ENCODE data around the gene LIPC. TPM values are rescaled to one million over a fixed set of nuclear protein-coding genes. Genes with fewer than 3 reads are reported as not detected.

The LIPC gene
- total and polyA plus RNA-seq, 9 of the 15 experiments (the other 6 are each of a cell fraction or from before 2014, with no cell fraction given): 0.07 to 0.41 (median 0.11) TPM; not detected in 2

DNA sequence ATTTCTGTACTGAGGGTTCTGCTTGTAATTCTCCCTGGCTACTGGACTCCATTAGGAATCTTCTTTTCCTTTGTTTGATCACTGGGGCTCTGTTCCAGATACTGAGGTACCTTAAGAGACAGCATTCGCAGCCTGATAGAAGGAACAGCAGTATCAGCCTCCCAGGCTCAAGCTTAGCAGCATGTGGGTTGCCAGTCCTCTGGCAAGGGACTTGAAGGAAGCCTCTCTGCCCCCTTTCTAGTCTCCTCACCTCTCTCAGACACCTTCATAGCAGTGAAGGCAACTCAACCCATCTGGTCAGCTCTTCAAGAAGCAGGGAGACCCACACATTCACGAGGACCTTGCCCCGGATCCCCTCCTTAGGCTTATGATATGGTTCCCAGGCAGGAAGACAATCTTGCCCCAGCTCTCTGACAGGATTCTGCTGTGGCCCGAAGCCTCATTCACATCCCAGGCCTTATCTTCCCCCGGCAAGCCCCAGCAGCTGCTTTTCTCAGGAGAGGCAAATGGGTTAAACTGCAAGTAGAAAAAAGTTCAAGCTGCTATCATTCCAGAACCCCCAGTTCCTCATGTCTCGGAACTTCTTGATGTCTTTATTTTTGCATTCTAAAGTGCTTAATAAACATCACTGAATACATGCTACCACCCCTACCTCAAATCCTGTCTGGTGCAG, 153.1 kb downstream of the LIPC start (continued):
- TF ChIP-seq, protein P1, sequence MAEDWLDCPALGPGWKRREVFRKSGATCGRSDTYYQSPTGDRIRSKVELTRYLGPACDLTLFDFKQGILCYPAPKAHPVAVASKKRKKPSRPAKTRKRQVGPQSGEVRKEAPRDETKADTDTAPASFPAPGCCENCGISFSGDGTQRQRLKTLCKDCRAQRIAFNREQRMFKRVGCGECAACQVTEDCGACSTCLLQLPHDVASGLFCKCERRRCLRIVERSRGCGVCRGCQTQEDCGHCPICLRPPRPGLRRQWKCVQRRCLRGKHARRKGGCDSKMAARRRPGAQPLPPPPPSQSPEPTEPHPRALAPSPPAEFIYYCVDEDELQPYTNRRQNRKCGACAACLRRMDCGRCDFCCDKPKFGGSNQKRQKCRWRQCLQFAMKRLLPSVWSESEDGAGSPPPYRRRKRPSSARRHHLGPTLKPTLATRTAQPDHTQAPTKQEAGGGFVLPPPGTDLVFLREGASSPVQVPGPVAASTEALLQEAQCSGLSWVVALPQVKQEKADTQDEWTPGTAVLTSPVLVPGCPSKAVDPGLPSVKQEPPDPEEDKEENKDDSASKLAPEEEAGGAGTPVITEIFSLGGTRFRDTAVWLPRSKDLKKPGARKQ (CRISPR knock-in tag; IDR thresholded peaks at IDR 0.05): no peak
- TF ChIP-seq CBFA2T2 (conservative IDR thresholded peaks at IDR 0.05): peak; percentile 46; the same call in 1 of the 2 replicates
- TF ChIP-seq ZBTB1 (CRISPR knock-in tag; IDR thresholded peaks at IDR 0.05; ENCODE audit: borderline replicate concordance, low read depth): no peak
- TF ChIP-seq NCOA4 (IDR thresholded peaks at IDR 0.05; ENCODE audit: partially characterized antibody): no peak

DNA sequence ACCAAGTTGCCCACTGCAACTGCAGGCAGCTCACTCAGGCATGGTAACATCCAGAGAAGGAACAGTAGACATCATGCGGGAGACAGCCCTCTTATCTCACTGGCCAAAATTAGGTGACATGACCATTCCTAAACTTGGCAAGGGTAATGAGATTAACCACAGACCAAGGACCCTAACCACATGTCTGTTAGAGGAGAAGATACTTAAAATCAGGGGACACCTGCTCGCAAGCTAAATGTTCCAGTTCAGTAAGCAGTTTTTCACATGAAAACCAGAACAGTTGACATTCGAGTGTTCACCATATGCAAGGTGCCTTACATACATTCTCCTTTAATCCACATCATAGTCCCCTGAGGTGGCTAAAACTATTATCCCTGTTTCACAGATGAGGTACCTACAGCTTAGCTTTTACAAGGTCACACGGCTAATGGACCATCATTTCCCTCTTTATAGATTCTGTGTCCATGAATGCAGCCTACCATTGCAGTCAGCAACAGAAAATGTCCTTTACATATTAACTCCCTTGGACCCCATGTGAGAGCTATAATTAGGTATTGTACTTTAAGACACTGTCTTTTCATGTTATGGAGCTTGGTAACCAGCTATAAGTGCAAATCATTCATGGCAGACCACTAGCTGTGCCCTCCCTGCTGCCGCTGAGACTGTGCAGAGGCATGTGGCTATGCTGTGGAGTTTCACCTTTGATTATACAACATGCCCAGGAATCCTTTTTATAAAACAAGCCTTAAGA, 154.1 kb downstream of the LIPC start:
- ATAC-seq: peak; percentile 42
- ChIA-PET POLR2A (interaction anchor here (1.0 to 3.9 kb wide), 3 partner anchors 12 to 25 kb away, joined by 3 to 21 read pairs (median 3); no protein-coding TSS in a partner anchor), CTCF (ENCODE audit: low intra/inter-chr PET ratio) (no interaction called here)
- no TSS peak for BruUV-seq (replicated peaks)
- H3K36me3 ChIP-seq (ENCODE audit: control insufficient read depth, insufficient read depth, low read length): no peaks in the 10 kb centered on the region
- no peaks in the 10 kb centered on the region; the same call in 1 of the 2 replicates for H3K9me3 ChIP-seq (replicated peaks; ENCODE audit: control insufficient read depth, insufficient read depth, low read depth, low read length)
- WGBS (ENCODE audit: insufficient coverage, low coverage, missing lambda C conversion rate): 47% methylated on average over 5 of the region's 5 CpGs
- peak in 1 of 4 experiments; percentile 35 for DNase-seq (ENCODE audit: extremely low read depth in 1 of 4, low spot score in 3 of 4)
- no peak overlapping the region for H3K27ac ChIP-seq (ENCODE audit: extremely low read depth, low read depth, low read length)
- H3K4me3 ChIP-seq: no peak overlapping the region
- no peak overlapping the region for H3K9ac ChIP-seq (ENCODE audit: insufficient read depth in 1 of 2, low read depth in 2 of 2, low read length in 2 of 2)
- in situ Hi-C loops (cut with MboI) (no loop called here), intact Hi-C loops (cut with micrococcal nuclease) (no loop called here)
- H3K4me2 ChIP-seq (ENCODE audit: insufficient read depth, low read length): peak overlapping the region; percentile 63
- H2AFZ ChIP-seq (ENCODE audit: low read depth, low read length): peak overlapping the region; percentile 94
- no peaks in the 10 kb centered on the region for H3K79me2 ChIP-seq (ENCODE audit: control insufficient read depth, insufficient read depth, low read length)
- no peaks in the 10 kb centered on the region for H3K9me1 ChIP-seq (ENCODE audit: control insufficient read depth, insufficient read depth, low read length)
- no peaks in the 10 kb centered on the region for H3K27me3 ChIP-seq (ENCODE audit: control insufficient read depth in 2 of 2, insufficient read depth in 2 of 2, low read length in 2 of 2)
- peaks cover 14 to 28% of the 10 kb centered on the region in 2 experiments; a peak in 4 of 5 replicates for H3K4me1 ChIP-seq (replicated peaks in 1 of 2; ENCODE audit: control insufficient read depth in 2 of 2, insufficient read depth in 2 of 2, low read length in 2 of 2)
- H4K20me1 ChIP-seq (replicated peaks; ENCODE audit: control insufficient read depth, insufficient read depth, low read length): no peaks in the 10 kb centered on the region
- FAIRE-seq: no peak
- TF ChIP-seq MAFG (tag; conservative IDR thresholded peaks at IDR 0.05) (no peak), ZFPM2 (CRISPR knock-in tag; IDR thresholded peaks at IDR 0.05) (no peak), RBBP5 (IDR thresholded peaks at IDR 0.05; ENCODE audit: borderline replicate concordance, insufficient read depth, low read length, poor library complexity, severe bottlenecking) (no peak), POLR2A (conservative IDR thresholded peaks at IDR 0.05) (peak; percentile 40; the same call in 1 of the 2 replicates)
- TF ChIP-seq, protein P2, sequence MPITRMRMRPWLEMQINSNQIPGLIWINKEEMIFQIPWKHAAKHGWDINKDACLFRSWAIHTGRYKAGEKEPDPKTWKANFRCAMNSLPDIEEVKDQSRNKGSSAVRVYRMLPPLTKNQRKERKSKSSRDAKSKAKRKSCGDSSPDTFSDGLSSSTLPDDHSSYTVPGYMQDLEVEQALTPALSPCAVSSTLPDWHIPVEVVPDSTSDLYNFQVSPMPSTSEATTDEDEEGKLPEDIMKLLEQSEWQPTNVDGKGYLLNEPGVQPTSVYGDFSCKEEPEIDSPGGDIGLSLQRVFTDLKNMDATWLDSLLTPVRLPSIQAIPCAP (CRISPR knock-in tag; IDR thresholded peaks at IDR 0.05; ENCODE audit: borderline replicate concordance): no peak
